H54 (cell line): ENCODE measurements around the gene PTPRD.

ENCODE experiments used
- DNase-seq: peaks from one replicate; pipeline ENCODE4 v3.0.0; 2011; ENCODE audit warnings: low spot score, mixed read lengths; ENCODE audit not compliant: insufficient read length
- FAIRE-seq: peaks from 3 replicates; lab custom pipeline; 2011; peaks lifted over from hg19 to GRCh38; lab: Jason Lieb, UNC
- POLR2A ChIP-seq: IDR thresholded peaks from 2 replicates; pipeline ENCODE4 v1.6.1; 2011; ENCODE audit warnings: low read depth, mild to moderate bottlenecking, low read length

PTPRD gene

GRCh38 chr9:10232352-10232930 is 380.4 kb downstream of the PTPRD start:
- DNase-seq (no peak), FAIRE-seq (no peak)
- TF ChIP-seq POLR2A: no peak

- DNase-seq (no peak), FAIRE-seq (no peak)
- TF ChIP-seq POLR2A: no peak
These were observed 382.3 kb downstream of the PTPRD start for GRCh38 chr9:10230512-10230911.

GRCh38 chr9:10228082-10228481 is 384.7 kb downstream of the PTPRD start:
- no peak for TF ChIP-seq POLR2A
- DNase-seq (no peak), FAIRE-seq (no peak)

GRCh38 chr9:10226996-10227395 is 385.8 kb downstream of the PTPRD start:
- TF ChIP-seq POLR2A: no peak
- no peak for FAIRE-seq

GRCh38 chr9:10212702-10213101 is 400.1 kb downstream of the PTPRD start:
- no peak for DNase-seq
- FAIRE-seq: no peak
- TF ChIP-seq POLR2A: no peak

More at GRCh38 chr9:10226996-10227395, 385.8 kb downstream of the PTPRD start:
- no peak for DNase-seq

GRCh38 chr9:10208691-10209069 is 404.1 kb downstream of the PTPRD start:
- no peak for TF ChIP-seq POLR2A
- DNase-seq (no peak), FAIRE-seq (no peak)

- FAIRE-seq (no peak), DNase-seq (no peak)
- TF ChIP-seq POLR2A: no peak
These were observed 408.5 kb downstream of the PTPRD start for GRCh38 chr9:10204276-10204675.

- DNase-seq: no peak
- FAIRE-seq: no peak
- no peak for TF ChIP-seq POLR2A
These were observed 439.2 kb downstream of the PTPRD start for GRCh38 chr9:10173561-10173960.

GRCh38 chr9:10172476-10172875 is 440.3 kb downstream of the PTPRD start:
- no peak for FAIRE-seq
- no peak for DNase-seq
- TF ChIP-seq POLR2A: no peak

- DNase-seq (no peak), FAIRE-seq (no peak)
- TF ChIP-seq POLR2A: no peak
These were observed 444.6 kb downstream of the PTPRD start for GRCh38 chr9:10168241-10168640.

GRCh38 chr9:10148796-10149195 is 464.0 kb downstream of the PTPRD start:
- FAIRE-seq (no peak), DNase-seq (no peak)
- TF ChIP-seq POLR2A: no peak

- no peak for FAIRE-seq
- no peak for TF ChIP-seq POLR2A
- no peak for DNase-seq
These were observed 466.1 kb downstream of the PTPRD start for GRCh38 chr9:10146517-10147331.

- DNase-seq (no peak), FAIRE-seq (no peak)
- TF ChIP-seq POLR2A: no peak
These were observed 468.4 kb downstream of the PTPRD start for GRCh38 chr9:10144355-10144754.

GRCh38 chr9:10135553-10135952 is 477.2 kb downstream of the PTPRD start:
- FAIRE-seq (no peak), DNase-seq (no peak)
- TF ChIP-seq POLR2A: no peak

- TF ChIP-seq POLR2A: no peak
- FAIRE-seq: no peak
- no peak for DNase-seq
These were observed 478.5 kb downstream of the PTPRD start for GRCh38 chr9:10134266-10134665.
